ENCODE measurements around the gene EFEMP2.

Gene EFEMP2

DNA sequence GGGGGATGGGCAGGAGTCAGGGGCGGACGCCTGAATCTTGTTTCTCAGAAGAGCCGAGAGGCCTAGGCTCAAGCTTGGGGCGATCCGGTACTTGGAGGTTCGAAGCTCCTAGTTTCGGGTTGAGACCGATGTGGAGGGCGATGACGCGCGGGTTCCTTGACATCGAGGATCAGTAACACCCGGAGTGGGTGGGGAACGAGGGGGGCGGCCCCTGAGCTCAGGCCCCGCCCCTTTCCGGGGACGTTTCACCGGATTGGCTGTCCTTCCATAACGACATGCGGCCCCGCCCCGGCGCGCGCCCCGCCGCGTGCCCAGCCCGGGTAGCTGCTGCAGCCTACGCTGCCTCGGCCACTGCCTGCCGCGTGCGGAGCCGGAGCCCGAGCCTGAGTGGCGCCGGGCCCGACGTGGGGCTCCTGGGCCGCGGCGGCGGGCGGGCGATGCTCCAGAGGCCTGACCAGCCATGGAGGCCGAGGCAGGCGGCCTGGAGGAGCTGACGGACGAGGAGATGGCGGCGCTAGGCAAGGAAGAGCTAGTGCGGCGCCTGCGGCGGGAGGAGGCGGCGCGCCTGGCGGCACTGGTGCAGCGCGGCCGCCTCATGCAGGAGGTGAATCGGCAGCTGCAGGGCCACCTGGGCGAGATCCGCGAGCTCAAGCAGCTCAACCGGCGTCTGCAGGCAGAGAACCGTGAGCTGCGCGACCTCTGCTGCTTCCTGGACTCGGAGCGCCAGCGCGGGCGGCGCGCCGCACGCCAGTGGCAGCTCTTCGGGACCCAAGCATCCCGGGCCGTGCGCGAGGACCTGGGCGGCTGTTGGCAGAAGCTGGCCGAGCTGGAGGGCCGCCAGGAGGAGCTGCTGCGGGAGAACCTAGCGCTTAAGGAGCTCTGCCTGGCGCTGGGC lies 18.0 kb upstream of the EFEMP2 start, which contains the start of gene CCDC85B:
Gene CCDC85B (plus strand): TSS at position 350 of the 895 bp plus-strand sequence. CDS start 111 bp downstream, at position 461.
- Histone ChIP-seq H3K27me3 (ENCODE audit: low read depth, low read length) (no peaks in the 10 kb centered on the region), H3K4me1 (ENCODE audit: control insufficient read depth in 1 of 2, insufficient read depth in 2 of 2, low read length in 2 of 2) (peaks cover 17 to 55% of the 10 kb centered on the region in 2 donors)

DNA sequence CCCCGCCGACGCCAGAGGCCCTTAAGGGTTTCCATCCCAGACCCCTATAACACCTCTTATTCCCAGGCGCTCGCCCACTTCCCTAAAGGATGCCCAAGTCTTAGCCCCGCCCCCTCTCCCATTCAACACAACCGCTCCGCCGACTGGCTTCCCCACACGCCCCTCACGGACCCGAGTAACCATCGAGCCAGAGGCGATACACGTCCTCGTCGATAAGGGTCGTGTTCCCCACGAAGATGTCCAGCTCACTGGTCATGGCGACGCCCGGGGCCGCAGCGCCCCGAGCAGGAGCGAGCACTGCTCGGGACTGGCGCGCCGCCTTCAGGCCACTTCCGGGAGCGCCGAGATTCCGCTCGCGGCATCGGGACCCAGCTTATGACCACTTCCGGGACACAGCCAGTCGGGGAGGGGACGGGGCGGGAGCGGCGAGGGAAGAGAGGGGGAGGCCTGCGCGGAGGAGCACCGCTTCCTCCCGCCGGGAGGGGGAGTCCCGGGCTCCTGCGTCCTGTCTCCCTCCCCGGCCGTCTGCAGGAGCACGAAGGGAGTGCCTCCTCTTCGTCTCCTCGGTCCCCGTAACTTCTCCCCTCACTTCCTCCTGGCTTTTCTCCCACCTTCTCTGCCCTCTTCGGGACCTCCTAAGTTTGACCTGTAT lies 15.7 kb upstream of the EFEMP2 start, which contains the start of gene FIBP:
Gene FIBP (minus strand): TSS at position 309 of the 652 bp plus-strand sequence. CDS start 53 bp downstream, at position 256.
- Histone ChIP-seq H3K4me1 (ENCODE audit: control insufficient read depth in 1 of 2, insufficient read depth in 2 of 2, low read length in 2 of 2) (peaks cover 17 to 53% of the 10 kb centered on the region in 2 donors), H3K27me3 (ENCODE audit: low read depth, low read length) (no peaks in the 10 kb centered on the region), H3K27ac (ENCODE audit: low read length) (peak within 1 kb of the TSS; percentile 97), H3K9me3 (ENCODE audit: control insufficient read depth in 1 of 2, low read length in 2 of 2) (no peaks in the 10 kb centered on the region), H3K36me3 (ENCODE audit: control insufficient read depth in 1 of 2, insufficient read depth in 2 of 2, low read length in 2 of 2) (peaks cover 17 to 18% of the 10 kb centered on the region in 2 donors), H3K4me3 (ENCODE audit: low read depth in 1 of 2, low read length in 2 of 2) (peak within 1 kb of the TSS; percentile 63 to 67)

More for the DNA sequence above, 18.0 kb upstream of the EFEMP2 start, which contains the start of gene CCDC85B:
- peak within 1 kb of the TSS; percentile 59 to 82 for H3K4me3 ChIP-seq (ENCODE audit: low read depth in 1 of 2, low read length in 2 of 2)
- no peaks in the 10 kb centered on the region for H3K9me3 ChIP-seq (ENCODE audit: control insufficient read depth in 1 of 2, low read length in 2 of 2)
- H3K27ac ChIP-seq (ENCODE audit: low read length): peak within 1 kb of the TSS; percentile 97
- H3K36me3 ChIP-seq (ENCODE audit: control insufficient read depth in 1 of 2, insufficient read depth in 2 of 2, low read length in 2 of 2): peaks cover 0 to 2% of the 10 kb centered on the region in 2 donors

DNA sequence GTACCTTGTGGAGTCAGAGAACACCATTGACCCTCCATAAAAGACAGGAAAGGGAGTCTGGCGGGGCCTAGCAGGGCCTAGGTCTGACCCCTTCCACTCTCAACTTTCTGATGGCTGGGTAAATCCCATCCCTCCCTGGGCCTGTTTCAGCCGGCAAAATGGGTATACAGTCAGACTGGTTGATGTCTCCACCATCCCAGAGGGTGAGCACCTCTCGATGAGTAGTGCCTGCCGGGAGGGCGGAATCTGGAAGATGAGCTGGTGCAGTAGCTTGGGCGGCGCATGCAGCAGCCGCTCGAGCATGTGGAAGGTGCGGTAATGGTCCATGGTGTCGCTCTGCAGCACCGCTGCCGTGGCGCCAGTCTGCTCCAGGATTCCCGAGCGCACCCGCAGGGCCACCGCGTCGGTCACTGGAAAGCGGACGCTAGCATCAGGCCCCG lies 15.1 kb upstream of the EFEMP2 start:
- Histone ChIP-seq H3K9me3 (ENCODE audit: control insufficient read depth in 1 of 2, low read length in 2 of 2) (no peaks in the 10 kb centered on the region), H3K4me3 (ENCODE audit: low read depth in 1 of 2, low read length in 2 of 2) (peak overlapping the region; percentile 63 to 67), H3K4me1 (ENCODE audit: control insufficient read depth in 1 of 2, insufficient read depth in 2 of 2, low read length in 2 of 2) (peaks cover 17 to 47% of the 10 kb centered on the region in 2 donors), H3K27ac (ENCODE audit: low read length) (peak overlapping the region; percentile 97), H3K27me3 (ENCODE audit: low read depth, low read length) (no peaks in the 10 kb centered on the region), H3K36me3 (ENCODE audit: control insufficient read depth in 1 of 2, insufficient read depth in 2 of 2, low read length in 2 of 2) (peaks cover 18 to 23% of the 10 kb centered on the region in 2 donors)

DNA sequence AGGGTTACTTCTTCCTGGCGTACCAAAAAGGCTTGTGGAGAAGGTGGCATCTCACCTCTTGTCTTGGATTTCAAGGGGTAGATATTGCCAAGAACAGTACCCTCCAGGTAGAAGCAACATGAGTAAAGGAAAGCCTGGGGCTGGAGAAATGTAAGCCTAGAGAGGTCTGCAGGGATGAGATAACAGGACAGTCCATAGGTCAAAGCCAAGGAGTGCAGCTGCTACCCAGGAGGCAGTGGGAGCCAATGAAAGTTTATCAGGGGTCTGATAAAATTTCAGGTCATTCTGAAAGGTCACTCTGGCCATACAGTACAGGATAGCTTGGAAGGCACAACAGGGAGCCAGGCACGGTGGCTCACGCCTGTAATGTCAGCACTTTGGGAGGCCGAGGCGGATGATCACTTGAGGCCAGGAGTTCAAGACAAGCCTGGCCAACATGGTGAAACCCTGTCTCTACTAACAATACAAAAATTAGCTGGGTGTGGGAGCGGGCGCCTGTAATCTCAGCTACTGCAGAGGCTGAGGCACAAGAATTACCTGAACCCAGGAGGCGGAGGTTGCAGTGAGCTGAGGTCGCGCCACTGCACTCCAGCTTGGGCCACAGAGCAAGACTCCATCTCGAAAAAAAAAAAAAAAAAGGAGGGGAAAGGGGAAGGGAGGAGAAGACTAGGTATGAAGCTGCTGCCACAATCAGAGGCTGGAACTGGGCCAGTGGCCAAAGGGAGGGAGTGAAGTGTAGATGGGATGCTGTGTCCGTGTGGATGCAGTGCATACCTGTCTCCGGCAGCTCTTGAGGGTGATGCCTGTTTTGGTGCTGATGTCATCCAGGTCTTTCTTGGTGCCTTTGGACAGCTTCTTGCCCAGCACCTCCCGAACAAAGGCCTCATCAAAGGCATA lies 14.5 kb upstream of the EFEMP2 start:
- Histone ChIP-seq H3K4me3 (ENCODE audit: low read depth in 1 of 2, low read length in 2 of 2) (peak overlapping the region; percentile 63 to 67), H3K4me1 (ENCODE audit: control insufficient read depth in 1 of 2, insufficient read depth in 2 of 2, low read length in 2 of 2) (peaks cover 15 to 40% of the 10 kb centered on the region in 2 donors), H3K27ac (ENCODE audit: low read length) (peak overlapping the region; percentile 97)

DNA sequence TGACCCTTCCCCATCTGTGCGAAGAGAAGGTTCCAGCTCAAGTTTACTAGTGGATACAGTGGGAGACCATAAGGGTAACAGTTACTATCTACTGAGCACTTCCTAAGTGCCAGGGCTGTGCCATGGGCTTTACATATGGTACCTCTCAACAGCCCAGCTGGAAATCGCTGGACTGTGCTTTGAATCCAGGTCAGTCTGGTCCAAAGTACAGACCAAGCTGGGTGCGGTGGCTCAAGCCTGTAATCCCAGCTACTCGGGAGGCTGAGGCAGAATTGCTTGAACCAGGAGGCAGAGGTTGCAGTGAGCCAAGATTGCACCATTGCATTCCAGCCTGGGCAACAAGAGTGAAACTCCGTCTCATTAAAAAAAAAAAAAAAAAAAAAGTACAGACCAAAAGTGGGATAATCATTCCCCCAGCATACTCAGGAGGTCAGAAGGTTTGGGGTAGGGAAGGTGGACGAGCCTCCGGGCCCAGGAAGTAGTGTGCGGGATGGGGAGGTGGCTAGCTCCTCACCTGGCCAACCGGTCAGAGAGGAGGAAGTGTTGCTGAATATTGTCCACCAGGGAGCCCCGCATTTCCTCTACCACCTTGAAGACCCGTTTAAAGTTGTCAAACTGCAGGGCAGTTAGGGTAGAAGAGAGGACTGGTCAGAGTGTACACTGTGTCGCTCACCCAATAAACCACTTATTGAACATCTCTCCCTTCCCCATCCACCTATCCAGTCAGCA lies 13.4 kb upstream of the EFEMP2 start:
- H3K27me3 ChIP-seq (ENCODE audit: low read depth, low read length): no peaks in the 10 kb centered on the region
- H3K9me3 ChIP-seq (ENCODE audit: control insufficient read depth in 1 of 2, low read length in 2 of 2): no peaks in the 10 kb centered on the region
- peaks cover 18 to 29% of the 10 kb centered on the region in 2 donors for H3K36me3 ChIP-seq (ENCODE audit: control insufficient read depth in 1 of 2, insufficient read depth in 2 of 2, low read length in 2 of 2)
- no peak overlapping the region for H3K4me3 ChIP-seq (ENCODE audit: low read depth in 1 of 2, low read length in 2 of 2)
- no peak overlapping the region for H3K27ac ChIP-seq (ENCODE audit: low read length)
- H3K4me1 ChIP-seq (ENCODE audit: control insufficient read depth in 1 of 2, insufficient read depth in 2 of 2, low read length in 2 of 2): peaks cover 13 to 29% of the 10 kb centered on the region in 2 donors

More for the DNA sequence above, 14.5 kb upstream of the EFEMP2 start:
- Histone ChIP-seq H3K9me3 (ENCODE audit: control insufficient read depth in 1 of 2, low read length in 2 of 2) (no peaks in the 10 kb centered on the region), H3K36me3 (ENCODE audit: control insufficient read depth in 1 of 2, insufficient read depth in 2 of 2, low read length in 2 of 2) (peaks cover 18 to 29% of the 10 kb centered on the region in 2 donors), H3K27me3 (ENCODE audit: low read depth, low read length) (no peaks in the 10 kb centered on the region)

DNA sequence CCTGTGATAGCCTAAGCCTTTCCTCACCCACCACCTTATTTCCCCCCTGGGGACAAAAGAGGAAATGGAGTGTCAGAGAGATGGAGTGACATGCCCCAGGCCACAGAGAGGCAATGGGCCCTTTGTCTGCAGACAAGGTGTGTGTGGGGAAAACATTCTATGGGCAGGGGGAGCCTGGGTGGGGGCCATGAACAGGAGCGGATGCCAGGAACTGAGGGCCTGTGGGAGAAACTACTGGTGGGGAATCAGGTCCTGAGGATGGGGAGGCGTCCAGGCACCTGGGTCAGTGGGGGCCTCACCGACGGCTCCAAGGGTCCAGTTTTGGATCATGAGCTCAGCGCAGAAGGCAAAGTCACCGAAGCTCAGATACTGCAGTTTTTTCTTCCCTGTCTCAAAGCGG lies 12.6 kb upstream of the EFEMP2 start:
- H3K9me3 ChIP-seq (ENCODE audit: control insufficient read depth in 1 of 2, low read length in 2 of 2): no peaks in the 10 kb centered on the region
- H3K4me3 ChIP-seq (ENCODE audit: low read depth in 1 of 2, low read length in 2 of 2): no peak overlapping the region
- peaks cover 13 to 28% of the 10 kb centered on the region in 2 donors for H3K4me1 ChIP-seq (ENCODE audit: control insufficient read depth in 1 of 2, insufficient read depth in 2 of 2, low read length in 2 of 2)
- H3K36me3 ChIP-seq (ENCODE audit: control insufficient read depth in 1 of 2, insufficient read depth in 2 of 2, low read length in 2 of 2): peaks cover 18 to 29% of the 10 kb centered on the region in 2 donors
- H3K27me3 ChIP-seq (ENCODE audit: low read depth, low read length): no peaks in the 10 kb centered on the region
- no peak overlapping the region for H3K27ac ChIP-seq (ENCODE audit: low read length)

DNA sequence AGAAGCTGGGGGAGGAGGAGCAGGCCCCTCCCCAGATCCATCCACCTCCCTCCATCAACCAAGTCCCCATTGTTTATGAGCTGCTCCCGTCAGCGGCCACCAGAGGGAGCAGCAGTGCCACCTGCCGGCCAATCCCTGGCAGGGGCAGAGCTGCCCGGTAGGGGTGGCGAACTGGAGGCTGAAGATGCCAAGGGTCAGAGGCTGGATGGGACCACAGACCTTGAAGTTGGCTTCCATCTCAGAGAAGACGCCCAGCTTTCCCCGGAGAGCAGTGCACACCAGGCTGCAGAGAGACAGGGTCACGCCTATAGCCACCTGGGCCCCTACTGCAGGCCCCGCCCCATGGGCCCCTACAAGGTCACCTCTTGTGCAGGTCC lies 12.1 kb upstream of the EFEMP2 start:
- H3K4me1 ChIP-seq (ENCODE audit: control insufficient read depth in 1 of 2, insufficient read depth in 2 of 2, low read length in 2 of 2): peaks cover 8 to 24% of the 10 kb centered on the region in 2 donors
- H3K9me3 ChIP-seq (ENCODE audit: control insufficient read depth in 1 of 2, low read length in 2 of 2): no peaks in the 10 kb centered on the region
- H3K4me3 ChIP-seq (ENCODE audit: low read depth in 1 of 2, low read length in 2 of 2): no peak overlapping the region
- no peak overlapping the region for H3K27ac ChIP-seq (ENCODE audit: low read length)
- no peaks in the 10 kb centered on the region for H3K27me3 ChIP-seq (ENCODE audit: low read depth, low read length)
- H3K36me3 ChIP-seq (ENCODE audit: control insufficient read depth in 1 of 2, insufficient read depth in 2 of 2, low read length in 2 of 2): peaks cover 18 to 29% of the 10 kb centered on the region in 2 donors

DNA sequence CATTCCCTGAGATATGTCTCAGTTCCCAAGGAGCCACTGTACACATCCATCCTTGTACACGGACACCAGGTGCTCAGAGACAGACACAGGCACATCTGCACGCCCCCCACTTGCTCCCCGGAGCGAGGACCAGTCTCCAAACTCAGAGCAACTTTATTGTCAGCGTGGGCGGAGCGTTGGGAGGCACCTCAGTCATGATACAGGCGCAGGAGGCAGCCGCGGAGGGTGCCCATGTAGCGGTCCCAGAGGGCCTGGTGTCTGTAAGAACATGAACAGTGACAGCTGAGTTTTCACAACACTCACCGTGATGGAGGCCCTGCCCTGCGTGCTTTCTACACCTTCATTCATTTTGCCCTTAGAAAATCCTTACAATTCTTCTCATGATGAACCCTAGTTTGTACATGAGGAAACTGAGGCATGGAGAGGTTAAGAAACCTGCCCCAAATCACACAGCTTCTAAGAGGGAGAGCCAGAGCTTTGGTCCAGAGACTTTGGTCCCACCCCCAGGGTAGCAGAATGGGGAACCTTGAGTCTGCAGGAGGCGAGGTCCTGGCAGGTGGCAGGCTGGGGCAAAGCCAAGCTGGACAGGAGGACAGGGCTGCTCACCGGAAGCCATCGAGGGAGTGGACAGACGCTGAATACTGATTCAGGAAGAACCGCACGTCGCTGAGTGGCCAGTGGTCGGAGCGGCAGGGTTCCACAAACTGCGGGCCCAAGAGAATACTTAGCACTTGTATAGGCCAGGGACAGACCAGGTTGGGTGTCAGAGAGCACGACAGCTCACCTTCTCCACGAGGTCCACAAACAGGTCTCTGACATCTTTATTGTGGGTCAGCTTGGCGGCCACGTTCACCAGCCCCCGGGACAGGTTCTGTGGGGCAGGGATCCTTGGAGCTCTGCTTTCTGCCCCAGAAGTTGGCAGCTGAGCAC lies 11.5 kb upstream of the EFEMP2 start:
- H3K27me3 ChIP-seq (ENCODE audit: low read depth, low read length): no peaks in the 10 kb centered on the region
- no peaks in the 10 kb centered on the region for H3K9me3 ChIP-seq (ENCODE audit: control insufficient read depth in 1 of 2, low read length in 2 of 2)
- H3K36me3 ChIP-seq (ENCODE audit: control insufficient read depth in 1 of 2, insufficient read depth in 2 of 2, low read length in 2 of 2): peaks cover 18 to 29% of the 10 kb centered on the region in 2 donors
- no peak overlapping the region for H3K4me3 ChIP-seq (ENCODE audit: low read depth in 1 of 2, low read length in 2 of 2)
- H3K4me1 ChIP-seq (ENCODE audit: control insufficient read depth in 1 of 2, insufficient read depth in 2 of 2, low read length in 2 of 2): peaks cover 6 to 21% of the 10 kb centered on the region in 2 donors
- H3K27ac ChIP-seq (ENCODE audit: low read length): no peak overlapping the region

DNA sequence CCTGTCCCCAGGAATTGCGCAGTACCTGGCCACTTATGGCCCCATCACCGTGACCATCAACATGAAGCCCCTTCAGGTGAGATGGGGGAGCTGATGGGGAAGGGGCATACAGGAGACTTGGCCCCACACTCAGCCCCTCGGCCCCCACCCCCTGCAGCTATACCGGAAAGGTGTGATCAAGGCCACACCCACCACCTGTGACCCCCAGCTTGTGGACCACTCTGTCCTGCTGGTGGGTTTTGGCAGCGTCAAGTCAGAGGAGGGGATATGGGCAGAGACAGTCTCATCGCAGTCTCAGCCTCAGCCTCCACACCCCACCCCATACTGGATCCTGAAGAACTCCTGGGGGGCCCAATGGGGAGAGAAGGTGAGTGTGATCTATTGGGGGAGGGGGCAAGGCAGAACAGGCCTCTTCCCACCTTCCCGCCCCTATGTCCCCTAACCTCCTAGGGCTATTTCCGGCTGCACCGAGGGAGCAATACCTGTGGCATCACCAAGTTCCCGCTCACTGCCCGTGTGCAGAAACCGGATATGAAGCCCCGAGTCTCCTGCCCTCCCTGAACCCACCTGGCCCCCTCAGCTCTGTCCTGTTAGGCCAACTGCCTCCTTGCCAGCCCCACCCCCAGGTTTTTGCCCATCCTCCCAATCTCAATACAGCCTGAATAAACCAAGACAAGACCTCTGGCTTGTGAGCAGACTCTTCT lies 10.6 kb upstream of the EFEMP2 start:
- H3K9me3 ChIP-seq (ENCODE audit: control insufficient read depth in 1 of 2, low read length in 2 of 2): no peaks in the 10 kb centered on the region
- H3K27me3 ChIP-seq (ENCODE audit: low read depth, low read length): no peaks in the 10 kb centered on the region
- H3K27ac ChIP-seq (ENCODE audit: low read length): no peak overlapping the region
- peaks cover 18 to 29% of the 10 kb centered on the region in 2 donors for H3K36me3 ChIP-seq (ENCODE audit: control insufficient read depth in 1 of 2, insufficient read depth in 2 of 2, low read length in 2 of 2)
- H3K4me3 ChIP-seq (ENCODE audit: low read depth in 1 of 2, low read length in 2 of 2): no peak overlapping the region
- H3K4me1 ChIP-seq (ENCODE audit: control insufficient read depth in 1 of 2, insufficient read depth in 2 of 2, low read length in 2 of 2): peaks cover 6 to 21% of the 10 kb centered on the region in 2 donors
